ENCODE data around the gene NIPSNAP3A.

NIPSNAP3A gene

GRCh38 chr9:104774132-104774531 lies 26.6 kb downstream of the NIPSNAP3A start:
- no peak for DNase-seq (ENCODE audit: low read depth in 2 of 3, low spot score in 2 of 3)

GRCh38 chr9:104774831-104775573 lies 27.5 kb downstream of the NIPSNAP3A start:
- DNase-seq (ENCODE audit: low read depth in 2 of 3, low spot score in 2 of 3), result no peak

- DNase-seq (ENCODE audit: low read depth in 2 of 3, low spot score in 2 of 3), result no peak
These were observed 28.1 kb downstream of the NIPSNAP3A start for GRCh38 chr9:104775574-104775936.

GRCh38 chr9:104775976-104776375 lies 28.5 kb downstream of the NIPSNAP3A start:
- no peak for DNase-seq (ENCODE audit: low read depth in 2 of 3, low spot score in 2 of 3)

DNA sequence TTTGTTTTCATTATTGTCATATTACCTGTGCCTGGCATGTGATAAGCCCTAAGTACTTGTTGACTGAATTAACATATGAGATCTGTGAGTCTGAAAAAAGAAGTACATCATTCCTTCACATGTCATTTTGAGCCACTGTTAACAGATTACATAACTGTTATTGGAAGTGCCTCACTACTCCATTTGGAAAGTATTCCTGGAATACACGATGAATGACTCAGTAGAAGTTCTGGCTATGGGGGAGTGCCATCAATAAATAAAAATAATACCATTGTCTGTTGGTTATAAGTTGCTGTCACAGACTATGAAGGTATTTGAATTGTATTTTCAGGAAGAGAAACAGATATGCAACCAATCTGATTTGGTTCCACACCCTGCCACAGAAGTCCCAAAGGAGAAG lies 29.3 kb downstream of the NIPSNAP3A start:
- no peak for DNase-seq (ENCODE audit: low read depth in 2 of 3, low spot score in 2 of 3)

DNA sequence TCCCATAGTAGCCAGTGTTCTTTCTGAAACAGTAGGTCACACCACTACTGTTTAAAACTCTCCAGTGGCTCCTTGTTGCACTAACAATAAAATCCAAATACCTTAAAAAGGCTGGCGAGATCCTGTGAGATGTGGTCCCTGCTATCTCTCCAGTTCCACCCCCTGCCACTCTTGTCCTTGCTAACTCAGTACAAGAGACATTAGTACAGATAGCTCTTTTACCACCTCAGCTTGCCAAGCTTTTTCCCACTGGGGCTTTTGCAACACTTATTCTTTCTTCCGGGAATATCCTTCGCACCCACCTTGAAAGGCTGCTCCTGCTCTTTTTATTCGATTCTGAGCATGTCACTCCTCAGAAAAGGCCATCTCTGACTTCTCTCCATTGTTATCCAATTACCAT lies 31.3 kb downstream of the NIPSNAP3A start:
- no peak for DNase-seq (ENCODE audit: low read depth in 2 of 3, low spot score in 2 of 3)

- no peak for DNase-seq (ENCODE audit: low read depth in 2 of 3, low spot score in 2 of 3)
These were observed 31.9 kb downstream of the NIPSNAP3A start for GRCh38 chr9:104779334-104779733.

DNA sequence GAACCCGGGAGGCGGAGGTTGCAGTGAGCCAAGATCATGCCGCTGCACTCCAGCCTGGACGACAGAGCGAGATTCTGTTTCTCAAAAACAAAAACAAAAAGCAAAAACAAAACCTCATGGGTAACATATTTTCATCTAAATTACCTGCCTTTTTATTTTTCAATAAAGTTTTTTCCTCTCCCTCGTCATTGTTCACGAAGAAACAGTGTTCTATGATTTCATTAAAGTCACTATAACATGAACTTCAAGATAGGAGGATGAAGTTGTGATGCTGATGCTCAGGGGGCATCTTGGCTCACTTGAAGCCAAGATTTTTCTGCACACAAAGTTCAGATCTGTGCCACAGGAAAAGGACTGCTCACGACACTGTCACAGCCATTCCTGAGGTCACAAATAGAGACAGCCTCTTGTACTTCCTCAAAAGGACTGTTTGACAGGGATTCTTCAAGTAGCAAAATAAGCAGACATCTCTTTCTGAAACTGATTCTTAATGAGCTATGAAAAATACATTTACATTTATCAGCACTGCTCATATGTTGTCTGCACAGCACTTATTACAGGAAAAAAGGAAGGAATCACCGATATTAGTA lies 32.6 kb downstream of the NIPSNAP3A start:
- DNase-seq (ENCODE audit: low read depth in 2 of 3, low spot score in 2 of 3), result no peak

DNA sequence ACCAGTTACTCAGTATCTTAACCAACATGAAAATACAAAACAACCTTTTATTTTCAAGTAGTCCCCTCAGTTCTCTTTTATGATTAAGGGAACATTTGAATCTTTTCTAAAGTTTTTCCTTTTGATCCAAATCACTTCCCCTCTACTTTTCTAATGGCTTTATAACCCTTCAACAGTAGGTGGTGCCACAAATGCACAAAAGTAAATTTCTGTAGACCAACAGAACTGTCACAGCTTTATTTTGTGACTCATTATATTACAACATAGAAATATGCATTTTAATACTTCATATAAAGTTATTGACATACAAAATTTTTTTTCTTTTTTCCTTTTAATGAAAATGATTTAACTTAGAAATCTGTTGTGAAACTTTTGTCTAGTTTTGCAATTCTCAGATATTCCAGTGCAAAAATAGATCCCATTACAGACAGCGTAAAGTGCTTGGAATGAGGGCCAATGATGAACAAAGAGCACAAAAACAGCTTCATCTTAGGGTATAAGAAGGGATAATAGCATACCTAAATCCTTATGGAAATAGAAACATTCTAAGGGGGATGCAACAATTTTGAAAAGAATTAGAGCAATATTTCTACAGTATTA lies 33.4 kb downstream of the NIPSNAP3A start:
- DNase-seq (ENCODE audit: low read depth in 2 of 3, low spot score in 2 of 3), result no peak

DNA sequence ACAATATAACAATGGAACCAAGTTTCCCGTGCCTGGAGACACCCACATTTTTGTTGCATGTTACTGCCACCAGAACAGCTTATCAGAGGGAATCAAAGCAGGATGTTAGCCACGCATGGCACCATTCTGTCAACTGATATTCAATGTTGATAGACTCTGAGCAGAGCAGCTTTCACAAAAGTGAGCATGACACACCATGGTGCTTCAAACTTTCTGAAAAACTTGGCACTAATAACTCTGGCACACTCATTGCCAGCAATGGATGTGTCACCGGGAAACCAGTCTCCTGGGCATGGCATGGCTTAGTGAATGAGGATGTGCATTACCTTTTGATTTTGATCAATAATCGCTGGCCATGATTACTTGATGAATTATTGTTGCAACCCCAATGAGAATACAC lies 36.1 kb downstream of the NIPSNAP3A start:
- no peak for DNase-seq (ENCODE audit: low read depth in 2 of 3, low spot score in 2 of 3)

DNA sequence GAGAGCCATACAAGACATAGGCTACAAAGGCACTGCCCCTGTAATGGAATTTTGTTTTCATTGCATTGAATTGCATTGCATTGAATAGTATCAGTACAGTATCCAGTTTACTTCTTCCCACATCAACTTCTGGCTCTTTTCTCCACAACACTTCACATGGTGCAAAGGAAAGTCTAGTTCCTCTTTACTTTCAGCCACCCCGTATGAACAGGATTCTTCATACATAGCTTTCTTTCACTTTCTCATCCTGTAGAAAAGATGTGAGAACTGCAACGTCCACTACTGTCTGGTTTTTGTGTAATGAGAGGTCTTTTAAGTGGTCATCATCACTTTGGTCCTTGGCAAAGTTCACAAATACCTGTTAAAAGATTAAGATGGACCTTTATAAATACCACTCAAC lies 36.6 kb downstream of the NIPSNAP3A start:
- no peak for DNase-seq (ENCODE audit: low read depth in 2 of 3, low spot score in 2 of 3)

DNA sequence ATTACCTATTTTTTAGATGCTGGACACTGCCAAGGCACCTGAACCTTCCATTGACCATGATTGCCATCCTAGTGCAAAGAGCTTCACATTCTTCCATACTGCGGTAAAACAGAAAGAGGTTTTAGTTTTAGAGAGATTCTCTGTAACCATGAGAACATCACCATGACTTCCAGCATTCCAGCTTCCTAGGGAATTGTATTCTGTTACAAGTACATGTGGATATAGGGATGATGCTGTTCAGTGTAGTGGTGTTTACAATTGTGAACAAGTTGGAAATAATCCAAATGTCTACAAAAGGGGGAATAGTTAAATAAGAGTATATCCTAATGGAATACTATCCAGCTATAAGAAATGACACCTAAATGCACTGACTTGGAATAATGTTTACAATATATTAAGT lies 38.8 kb downstream of the NIPSNAP3A start:
- no peak for DNase-seq (ENCODE audit: low read depth in 2 of 3, low spot score in 2 of 3)

DNA sequence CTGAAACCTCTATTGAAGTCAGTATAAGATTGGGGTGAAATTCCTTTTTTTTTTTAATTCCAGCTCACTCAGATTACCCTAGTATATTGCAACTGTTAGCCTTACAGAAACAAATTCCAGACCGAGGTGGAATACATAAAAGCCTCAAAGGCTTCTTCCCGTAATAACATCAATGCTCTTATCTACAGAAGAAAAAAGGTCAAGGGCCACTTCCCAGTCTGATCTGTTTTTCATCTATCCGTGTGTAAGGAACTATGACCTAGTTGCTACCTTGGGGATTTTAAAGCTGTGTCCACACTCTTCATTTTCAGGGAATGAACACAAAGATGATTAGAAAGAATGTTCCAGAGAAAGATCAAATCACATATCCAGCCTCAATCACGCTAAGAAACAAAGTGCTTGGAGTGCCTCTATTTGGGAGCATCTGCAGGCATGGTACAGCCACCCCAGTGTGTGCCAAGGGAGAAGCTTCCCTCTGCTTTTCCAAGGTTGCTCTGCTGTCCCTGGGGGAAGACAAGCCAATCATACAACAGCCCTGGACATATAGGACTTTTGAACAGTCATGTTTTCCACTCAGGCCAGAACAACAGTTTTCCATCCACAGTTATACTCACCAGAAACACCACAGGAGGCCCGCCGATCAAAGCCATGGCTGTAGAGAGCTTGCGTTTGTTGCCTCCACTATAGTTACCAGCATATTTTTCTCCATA lies 40.0 kb downstream of the NIPSNAP3A start:
- no peak for DNase-seq (ENCODE audit: low read depth in 2 of 3, low spot score in 2 of 3)

GRCh38 chr9:104788251-104788650 lies 40.8 kb downstream of the NIPSNAP3A start:
- DNase-seq (ENCODE audit: low read depth in 2 of 3, low spot score in 2 of 3), result no peak

DNA sequence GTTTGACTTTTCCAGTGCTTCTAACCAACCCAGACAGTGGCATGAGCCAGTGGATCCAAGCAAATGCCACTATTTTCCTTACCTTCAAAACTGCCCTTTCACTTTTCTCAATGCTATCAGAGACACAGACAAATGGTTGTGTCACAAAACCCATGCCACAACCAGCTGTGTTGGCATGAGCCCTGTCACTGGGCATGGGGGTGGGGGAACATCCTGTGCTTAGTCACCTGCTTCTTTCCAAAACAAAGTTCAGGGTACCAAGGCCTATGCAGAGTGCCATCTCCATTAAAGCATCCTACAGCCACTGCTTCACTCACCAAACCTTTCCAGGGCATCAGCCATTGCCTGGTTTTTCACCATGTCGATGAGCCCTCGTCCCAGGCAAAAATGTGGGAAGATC lies 46.6 kb downstream of the NIPSNAP3A start:
- DNase-seq (ENCODE audit: low read depth in 2 of 3, low spot score in 2 of 3), result no peak

DNA sequence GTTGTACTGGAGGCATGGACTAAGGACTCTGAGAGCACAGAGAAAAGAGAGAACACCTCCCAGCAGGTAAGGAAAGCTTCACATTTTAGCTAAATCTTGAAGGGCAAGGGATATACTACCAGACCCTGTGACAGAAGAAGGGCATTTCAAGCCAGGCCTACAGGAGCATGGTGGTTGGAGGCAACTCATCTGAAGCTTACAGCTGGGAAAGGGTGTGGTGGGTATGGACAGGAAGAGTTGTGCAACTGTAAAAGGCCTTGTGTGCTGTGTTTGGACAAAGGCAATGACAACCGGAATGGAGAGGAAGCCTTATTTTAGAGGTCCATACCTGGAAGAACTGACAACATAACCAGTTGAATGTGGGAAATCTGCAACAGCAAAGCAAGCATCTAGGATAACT lies 47.6 kb downstream of the NIPSNAP3A start:
- no peak for DNase-seq (ENCODE audit: low read depth in 2 of 3, low spot score in 2 of 3)

- no peak for DNase-seq (ENCODE audit: low read depth in 2 of 3, low spot score in 2 of 3)
These were observed 48.4 kb downstream of the NIPSNAP3A start for GRCh38 chr9:104795857-104796256.

DNA sequence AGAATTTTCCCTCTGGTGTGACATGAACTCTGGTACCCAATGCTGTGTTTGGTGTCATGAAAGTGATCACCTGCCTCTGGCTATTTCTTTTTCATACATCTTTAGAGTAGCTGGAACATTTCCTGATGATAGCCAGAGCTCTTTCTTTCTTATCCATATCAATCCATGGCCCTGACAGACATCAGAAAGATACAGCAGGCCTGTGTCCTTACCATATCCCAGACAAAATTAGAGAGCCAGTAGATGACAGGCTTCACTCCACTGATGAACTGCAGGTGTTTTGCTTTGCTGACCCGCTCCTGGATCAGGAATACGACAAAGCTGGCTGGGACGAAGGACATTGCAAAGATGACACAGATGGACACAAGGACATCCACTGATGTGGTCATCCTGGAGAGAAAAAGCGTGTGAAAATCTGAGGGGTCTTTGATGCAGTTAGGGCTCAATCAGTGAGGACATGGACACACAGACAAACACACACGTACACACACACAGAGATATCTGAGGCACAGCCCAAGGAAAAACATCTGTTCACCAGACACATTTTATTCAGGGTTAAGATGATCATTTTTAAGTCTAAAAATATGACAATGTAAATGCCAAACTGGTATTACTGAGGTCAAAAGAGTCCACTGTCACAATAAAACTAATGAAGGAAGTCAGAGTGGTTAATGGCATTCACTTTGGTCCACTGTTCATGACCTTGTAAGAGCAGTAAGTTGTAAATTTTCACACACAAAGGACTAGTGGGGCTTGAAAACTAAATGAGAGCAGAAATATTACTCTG lies 50.9 kb downstream of the NIPSNAP3A start:
- DNase-seq (ENCODE audit: low read depth in 2 of 3, low spot score in 2 of 3), result no peak

- no peak for DNase-seq (ENCODE audit: low read depth in 2 of 3, low spot score in 2 of 3)
These were observed 52.7 kb downstream of the NIPSNAP3A start for GRCh38 chr9:104800068-104800785.

- DNase-seq (ENCODE audit: low read depth in 2 of 3, low spot score in 2 of 3), result no peak
These were observed 54.6 kb downstream of the NIPSNAP3A start for GRCh38 chr9:104802110-104802509.

DNA sequence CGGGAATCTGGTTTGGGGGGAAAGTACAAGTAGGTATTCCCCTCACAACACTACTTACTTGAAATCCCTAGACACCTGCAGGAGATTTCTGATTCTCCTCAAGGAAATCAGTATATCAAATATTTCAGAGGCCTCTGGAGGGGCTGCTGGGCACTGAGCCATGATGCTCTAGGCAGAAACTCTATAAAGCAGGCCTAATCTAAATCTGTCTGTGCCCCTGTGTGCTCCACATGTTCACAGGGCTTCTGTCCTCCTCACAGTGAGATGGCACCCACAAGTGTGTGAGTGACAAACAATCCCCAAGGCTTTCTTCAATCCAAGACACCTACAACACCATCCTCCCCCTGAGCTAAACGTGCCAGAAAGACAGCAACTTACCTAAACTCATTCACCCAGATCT lies 55.4 kb downstream of the NIPSNAP3A start:
- no peak for DNase-seq (ENCODE audit: low read depth in 2 of 3, low spot score in 2 of 3)

Data from activated CD8-positive, alpha-beta memory T cell treated with anti-CD3 and anti-CD28 coated beads for 48 hours (primary cell).